Inflammatory macrophage (primary cell): Measurements from ENCODE around the gene ITPKA.
"Not testable (repeated sequence)": the region's sequence is repeated elsewhere in the genome, so short reads cannot be mapped to it uniquely, and the experiment has no call there.

Experiments used
- DNase-seq, 2 donors: peaks; one replicate each; pipeline ENCODE4 v3.0.0-alpha.2; 2020 to 2022
- total RNA-seq, 18 experiments: gene quantifications; one replicate each; lab custom pipeline; 2026; ENCODE audit warnings: mixed read lengths in 6 of 18, inconsistent platforms in 2 of 18; lab: John Stamatoyannopoulos, UW

The ITPKA gene
- total RNA-seq = 0.06 to 0.92 (median 0.51) reads per million in 18 experiments

GRCh38 chr15:41493205-41493901, at the start of gene ITPKA:
Gene ITPKA (plus strand): TSS chr15:41493874. CDS start chr15:41493928, 54 bp downstream.
- DNase-seq = peak; percentile 64 to 78

DNA sequence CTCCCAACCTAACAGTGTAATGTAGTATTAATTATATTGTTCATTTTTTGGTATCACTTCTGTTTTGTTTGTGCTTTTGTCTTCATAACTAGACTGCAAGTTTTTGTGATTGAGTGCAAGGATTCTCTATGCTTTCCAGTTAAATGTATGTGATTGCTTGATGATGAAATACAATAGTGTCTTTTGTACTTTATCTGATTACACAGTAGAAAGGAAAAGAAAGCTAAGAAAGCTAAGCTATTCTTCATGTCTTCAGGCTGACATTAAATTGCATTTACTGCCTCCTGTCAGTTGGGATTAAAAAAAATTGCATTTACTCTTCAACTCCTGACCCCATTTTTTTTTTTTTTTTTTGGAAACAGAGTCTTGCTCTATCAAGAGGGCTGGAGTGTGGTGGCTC, 48.3 kb upstream of the ITPKA start:
- DNase-seq = no peak

- peak in 1 of 2 donors; percentile 7 for DNase-seq
Measured at GRCh38 chr15:41462084-41462795, 31.4 kb upstream of the ITPKA start.

DNA sequence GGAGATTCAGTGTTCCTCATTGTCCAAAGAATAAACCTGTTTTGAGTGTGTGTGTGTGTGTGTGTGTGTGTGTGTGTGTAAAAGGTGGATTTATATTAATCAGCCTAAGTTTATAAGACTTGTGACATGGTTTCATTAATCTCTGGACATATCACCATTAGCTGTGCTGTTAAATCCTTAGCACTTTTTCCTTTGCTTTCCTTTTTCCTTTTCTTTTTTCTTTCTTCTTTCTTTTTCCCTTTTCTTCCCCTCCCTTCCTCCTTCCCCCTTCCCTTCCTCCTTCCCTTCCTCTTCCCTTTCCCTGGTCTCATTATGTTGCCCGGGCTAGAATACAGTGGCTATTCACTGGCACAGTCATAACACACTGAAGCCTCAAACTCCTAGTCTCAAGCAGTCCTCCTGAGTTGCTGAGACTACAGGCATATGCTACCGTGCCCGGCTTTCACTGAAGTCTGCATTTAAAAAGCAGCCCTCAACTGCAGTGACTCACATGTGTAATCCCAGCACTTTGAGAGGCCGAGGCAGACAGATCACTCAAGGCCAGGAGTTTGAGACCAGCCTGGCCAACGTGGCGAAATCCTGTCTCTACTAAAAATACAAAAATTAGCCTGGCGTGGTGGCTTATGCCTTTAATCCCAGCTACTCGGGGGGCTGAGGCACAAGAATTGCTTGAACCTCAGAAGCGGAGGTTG, 28.6 kb upstream of the ITPKA start:
- DNase-seq = no peak

DNA sequence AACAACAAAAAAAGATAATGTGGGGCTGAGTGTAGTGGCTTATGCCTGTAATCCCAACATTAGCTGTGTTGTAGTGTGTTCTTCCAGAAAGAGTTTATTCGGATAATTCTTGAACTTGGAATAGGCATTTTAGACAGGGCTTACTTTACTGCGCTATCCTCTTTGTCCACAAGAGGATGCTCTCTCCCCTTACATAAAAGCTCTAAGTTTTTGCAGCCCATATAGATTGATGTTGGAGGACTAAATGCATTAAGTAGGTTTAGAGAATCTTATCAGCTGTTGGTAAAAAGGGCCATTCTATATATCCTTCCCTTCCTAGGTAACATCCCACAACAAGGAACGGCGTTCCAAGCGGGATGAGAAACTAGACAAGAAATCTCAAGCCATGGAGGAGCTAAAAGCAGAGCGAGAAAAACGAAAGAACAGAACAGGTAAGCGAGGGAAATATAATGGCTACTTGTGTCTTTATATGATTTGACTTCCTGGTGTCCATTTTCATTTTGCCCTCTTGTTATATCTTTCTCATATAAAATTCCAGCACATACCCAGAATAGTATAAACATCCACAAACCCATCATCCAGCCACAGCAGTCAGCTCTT, 27.8 kb upstream of the ITPKA start:
- peak; percentile 49 to 55 for DNase-seq

DNA sequence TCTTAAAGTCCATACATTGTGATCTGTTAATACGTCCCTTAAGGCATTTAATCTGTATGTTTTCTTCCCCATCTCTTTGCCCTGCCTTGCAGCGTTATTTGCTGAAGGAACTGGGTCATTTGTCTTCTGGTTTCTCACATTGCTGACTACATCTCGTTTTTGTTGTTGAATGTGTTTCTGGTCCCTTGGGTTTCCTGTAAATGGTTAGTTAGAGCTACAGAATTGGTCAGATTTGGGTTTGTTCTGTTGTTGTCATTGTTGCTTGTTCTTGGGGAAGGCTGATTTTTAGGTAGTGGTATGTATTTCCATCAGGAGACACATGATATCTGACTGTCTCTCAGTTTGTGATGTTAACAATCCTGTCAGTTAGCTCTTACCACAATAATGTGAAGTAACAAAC, 27.0 kb upstream of the ITPKA start:
- DNase-seq = no peak

GRCh38 chr15:41469644-41470043, 24.0 kb upstream of the ITPKA start:
- not testable (repeated sequence) for DNase-seq

DNA sequence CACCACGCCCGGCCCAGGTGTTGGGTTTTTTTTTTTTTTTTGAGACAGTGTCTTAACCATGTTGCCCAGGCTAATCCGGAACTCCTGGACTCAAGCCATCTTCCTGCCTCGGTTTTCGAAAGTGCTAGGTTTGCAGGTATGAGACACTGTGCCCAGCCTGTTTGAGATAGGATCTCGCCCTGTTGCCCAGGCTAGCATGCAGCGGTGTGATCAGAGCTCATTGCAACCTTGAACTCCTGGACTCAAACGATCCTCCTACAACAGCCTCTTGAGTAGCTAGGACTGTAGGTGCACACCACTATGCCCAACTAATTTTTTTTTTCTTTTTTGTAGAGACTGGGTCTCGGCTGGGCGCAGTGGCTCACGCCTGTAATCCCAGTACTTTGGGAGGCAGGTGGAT, 20.3 kb upstream of the ITPKA start:
- no peak for DNase-seq

DNA sequence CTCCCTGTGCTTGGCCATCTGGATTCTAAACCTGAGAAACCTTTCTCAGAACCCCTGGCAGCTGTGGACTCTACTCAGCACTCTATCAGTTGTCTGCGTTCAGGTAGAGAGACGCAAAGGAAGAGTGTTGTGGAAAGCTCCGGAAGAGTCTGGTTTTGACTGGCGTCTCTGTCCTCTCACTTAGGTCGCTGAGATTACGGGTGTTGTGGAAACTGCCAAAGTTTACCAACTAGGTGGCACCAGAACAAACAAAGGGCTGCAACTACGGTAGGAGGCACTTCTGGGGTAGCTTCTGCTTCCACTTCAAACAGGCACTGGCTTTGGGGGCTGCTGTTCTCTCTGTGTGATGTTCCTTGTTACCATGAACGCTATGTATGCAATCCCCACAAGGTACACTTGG, 19.2 kb upstream of the ITPKA start:
- DNase-seq = no peak

GRCh38 chr15:41474941-41475340, 18.7 kb upstream of the ITPKA start:
- DNase-seq = no peak

- DNase-seq = no peak
Measured at GRCh38 chr15:41476416-41477048, 17.1 kb upstream of the ITPKA start.

GRCh38 chr15:41480396-41481140, 13.1 kb upstream of the ITPKA start:
- DNase-seq = no peak

DNA sequence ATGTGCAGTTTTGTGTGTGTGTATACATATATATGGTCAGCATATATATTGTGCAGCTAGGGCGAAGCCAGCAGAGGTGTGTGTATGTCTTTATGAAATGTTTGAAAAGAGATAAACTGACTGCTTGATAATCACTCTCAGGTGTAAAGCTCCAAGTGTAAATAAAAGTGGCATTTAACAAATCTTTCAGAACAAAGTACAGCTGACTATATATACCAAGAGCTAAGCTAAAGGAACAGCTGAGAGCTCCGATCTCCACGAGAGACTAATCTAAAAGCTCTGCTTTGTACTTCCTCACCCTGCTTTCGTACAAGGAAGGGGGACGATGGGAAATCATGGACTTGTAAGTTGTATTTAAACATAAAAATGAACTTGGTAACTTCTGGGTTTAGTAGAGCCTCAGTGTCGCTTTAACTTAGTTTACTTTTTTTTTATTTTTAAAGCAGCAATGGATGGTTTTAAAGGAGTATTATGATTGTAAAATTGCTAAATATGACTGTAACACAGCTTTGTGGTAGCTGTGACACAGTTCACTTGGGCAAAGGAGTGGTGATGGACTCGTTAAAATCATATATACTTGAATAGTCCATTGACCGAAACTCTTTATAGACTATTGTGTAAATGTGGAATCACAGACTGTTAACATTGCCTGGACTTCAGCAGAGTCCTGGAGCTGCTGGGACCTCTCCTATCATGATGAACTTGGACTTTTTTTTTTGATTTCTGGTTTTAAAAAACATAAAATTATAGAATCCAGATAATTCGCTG, 11.4 kb upstream of the ITPKA start:
- DNase-seq = no peak

DNA sequence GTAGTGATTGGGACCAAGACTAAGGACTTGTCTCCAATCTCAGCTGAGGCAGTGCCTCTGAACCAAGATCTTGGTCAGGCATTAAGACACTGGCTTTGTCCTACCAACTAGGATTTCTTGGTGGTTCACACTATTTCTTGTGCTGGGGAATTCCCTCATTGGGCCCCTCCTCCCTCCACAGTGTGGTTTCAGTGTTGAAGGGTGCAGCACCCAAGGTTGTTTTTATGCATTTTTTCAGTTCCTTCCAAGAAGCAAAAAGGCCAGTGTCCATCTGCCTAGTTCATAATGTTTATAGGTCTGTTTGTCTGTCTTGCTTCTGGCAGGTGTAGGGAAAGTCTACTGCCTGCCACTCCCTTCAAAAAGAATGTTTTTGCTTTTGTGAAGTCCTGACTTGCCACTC, 10.6 kb upstream of the ITPKA start:
- DNase-seq = no peak

GRCh38 chr15:41483519-41483918, 10.2 kb upstream of the ITPKA start:
- DNase-seq = no peak

- DNase-seq = no peak
Measured at GRCh38 chr15:41484937-41485625, 8.6 kb upstream of the ITPKA start.

- DNase-seq = no peak
Measured at GRCh38 chr15:41486286-41486685, 7.4 kb upstream of the ITPKA start.

DNA sequence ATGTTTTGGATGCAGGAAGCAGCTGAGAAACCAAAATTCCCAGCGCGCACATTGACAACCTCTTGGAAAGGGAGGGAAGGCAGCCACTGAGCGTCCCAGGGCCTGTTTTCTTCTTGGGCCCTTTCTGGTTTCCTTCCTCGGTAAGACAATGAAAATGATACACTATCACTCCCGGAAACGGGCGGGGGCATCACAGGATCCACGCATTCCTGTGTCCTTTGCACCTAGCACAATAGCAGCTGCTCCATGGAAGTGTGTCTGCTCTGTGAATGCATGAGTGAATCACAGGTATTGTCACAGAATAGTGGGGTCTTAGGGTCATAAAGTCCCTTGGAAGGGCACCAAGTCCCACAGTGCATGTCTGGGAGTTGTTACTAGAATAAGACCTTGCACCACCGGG, 6.3 kb upstream of the ITPKA start:
- DNase-seq = no peak

DNA sequence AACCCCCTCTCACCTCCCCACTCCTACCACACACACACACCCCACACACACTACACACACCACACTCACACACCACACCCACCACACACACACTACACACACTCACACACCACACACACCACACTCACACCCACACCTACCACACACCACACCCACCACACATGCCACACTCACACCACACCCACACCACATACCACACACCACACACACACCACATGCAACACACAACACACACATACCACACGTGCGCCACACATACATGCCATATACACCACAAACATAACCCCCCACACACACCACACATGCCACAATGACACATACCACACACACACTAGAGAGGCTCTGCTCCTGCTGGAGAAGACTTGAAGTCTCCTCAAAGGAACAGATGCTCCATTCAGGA, 5.9 kb upstream of the ITPKA start:
- DNase-seq = no peak

DNA sequence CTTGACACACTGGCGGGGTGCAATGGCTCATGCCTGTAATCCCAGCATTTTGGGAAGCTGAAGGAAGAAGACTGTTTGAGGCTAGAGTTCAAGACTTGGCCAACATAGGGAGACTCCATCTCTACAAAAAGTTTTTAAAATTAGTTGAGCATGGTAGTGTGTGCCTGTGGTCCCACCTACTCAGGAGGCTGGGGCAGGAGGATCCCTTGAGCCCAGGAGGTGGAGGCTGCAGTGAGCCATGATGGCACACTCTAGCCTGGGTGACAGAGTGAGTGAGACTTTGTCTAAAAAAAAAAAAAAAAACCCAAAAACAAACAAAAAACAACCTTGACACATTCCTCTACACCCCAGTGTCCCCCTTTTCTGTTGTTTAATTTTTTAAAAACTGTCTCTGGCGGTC, 4.0 kb upstream of the ITPKA start:
- DNase-seq = no peak

DNA sequence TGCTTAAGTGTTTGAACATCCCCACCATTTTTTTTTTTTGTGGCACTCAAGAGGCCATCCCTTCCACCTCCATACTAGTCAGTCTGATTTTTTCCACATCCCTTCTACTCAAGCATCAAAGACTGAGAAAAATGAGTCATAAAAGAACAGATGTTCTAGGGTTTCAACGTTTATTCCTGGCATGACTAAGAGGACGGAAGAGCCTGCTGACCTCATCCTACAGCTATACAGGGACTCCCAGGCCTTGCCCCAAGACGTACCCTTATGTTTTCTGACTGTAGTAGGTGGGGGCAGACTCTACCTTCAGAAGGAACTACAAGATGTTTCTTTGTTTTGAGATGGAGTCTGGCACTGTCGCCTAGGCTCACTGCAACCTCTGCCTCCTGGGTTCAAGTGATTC, 3.3 kb upstream of the ITPKA start:
- peak in 1 of 2 donors; percentile 71 for DNase-seq
